Subcutaneous abdominal adipose tissue (tissue), 5 donors: ENCODE measurements around the gene GARS1.

Source experiments
- H3K27ac ChIP-seq: one replicate; pipeline ENCODE4 v1.7.0; 2013; ENCODE audit warnings: low read depth, mild to moderate bottlenecking, inconsistent platforms, low read length, moderate library complexity
- H3K27me3 ChIP-seq, 5 donors: one replicate each; pipeline ENCODE4 v1.7.0; 2013; ENCODE audit warnings: low read length in 5 of 5, inconsistent platforms in 1 of 5; ENCODE audit not compliant: control insufficient read depth in 5 of 5, insufficient read depth in 4 of 5
- H3K36me3 ChIP-seq, 5 donors: one replicate each; pipeline ENCODE4 v1.7.0; 2013; ENCODE audit warnings: low read length in 5 of 5; ENCODE audit not compliant: control insufficient read depth in 5 of 5, insufficient read depth in 5 of 5
- H3K4me1 ChIP-seq, 5 donors: one replicate each; pipeline ENCODE4 v1.7.0; 2013; ENCODE audit warnings: low read length in 5 of 5, mild to moderate bottlenecking in 3 of 5, moderate library complexity in 1 of 5; ENCODE audit not compliant: control insufficient read depth in 5 of 5, insufficient read depth in 5 of 5
- H3K4me3 ChIP-seq, 5 donors: one replicate each; pipeline ENCODE4 v1.7.0; 2013; ENCODE audit warnings: low read length in 5 of 5, low read depth in 1 of 5
- H3K9ac ChIP-seq, 5 donors: one replicate each; pipeline ENCODE4 v1.7.0; 2013; ENCODE audit warnings: low read length in 5 of 5, mild to moderate bottlenecking in 4 of 5, moderate library complexity in 3 of 5
- H3K9me3 ChIP-seq, 5 donors: one replicate each; pipeline ENCODE4 v1.7.0; 2013; ENCODE audit warnings: low read length in 5 of 5; ENCODE audit not compliant: control insufficient read depth in 5 of 5
- donor health status: healthy.
- donor health status: healthy.
- donor health status: healthy.
- donor health status: healthy.
- donor health status: healthy.

GARS1 gene

DNA sequence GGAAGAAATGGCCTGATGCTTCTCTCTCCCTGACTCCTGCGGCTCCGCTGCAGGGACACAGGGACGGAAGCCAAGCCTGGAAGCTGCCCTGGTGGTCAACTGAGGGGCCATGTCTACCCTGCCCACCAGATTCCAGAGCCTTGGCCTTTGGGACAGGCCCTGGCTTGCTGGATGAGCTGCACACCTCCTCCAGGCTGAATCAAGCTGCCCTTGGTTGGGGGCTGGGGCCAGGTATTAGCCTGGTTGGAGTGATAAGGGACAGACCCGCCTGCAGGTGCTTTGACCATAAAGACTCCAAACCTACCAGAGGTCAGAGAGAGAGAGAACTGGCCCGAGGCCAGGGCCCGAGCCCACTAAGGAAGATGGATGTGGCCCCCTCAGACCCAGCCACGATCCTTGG lies 57.5 kb downstream of the GARS1 start:
- Histone ChIP-seq H3K27ac (no peak overlapping the region), H3K4me1 (no peaks in the 10 kb centered on the region), H3K4me3 (no peak overlapping the region), H3K9me3 (no peaks in the 10 kb centered on the region), H3K27me3 (peaks cover 0 to 2% (median 0%) of the 10 kb centered on the region in 5 donors), H3K36me3 (peaks cover 0 to 2% (median 0%) of the 10 kb centered on the region in 5 donors), H3K9ac (no peak overlapping the region)

- Histone ChIP-seq H3K4me1 (no peaks in the 10 kb centered on the region), H3K36me3 (peaks cover 0 to 2% (median 0%) of the 10 kb centered on the region in 5 donors), H3K27ac (no peak overlapping the region), H3K9me3 (no peaks in the 10 kb centered on the region), H3K27me3 (peaks cover 0 to 2% (median 0%) of the 10 kb centered on the region in 5 donors), H3K9ac (no peak overlapping the region), H3K4me3 (no peak overlapping the region)
Observed at GRCh38 chr7:30652698-30653641, 58.3 kb downstream of the GARS1 start.

GRCh38 chr7:30654296-30655090 lies 59.8 kb downstream of the GARS1 start:
- no peaks in the 10 kb centered on the region for H3K9me3 ChIP-seq
- peaks cover 0 to 2% (median 0%) of the 10 kb centered on the region in 5 donors for H3K27me3 ChIP-seq
- H3K36me3 ChIP-seq: peaks cover 0 to 2% (median 0%) of the 10 kb centered on the region in 5 donors
- no peak overlapping the region for H3K4me3 ChIP-seq
- H3K9ac ChIP-seq: no peak overlapping the region
- no peaks in the 10 kb centered on the region for H3K4me1 ChIP-seq
- no peak overlapping the region for H3K27ac ChIP-seq

DNA sequence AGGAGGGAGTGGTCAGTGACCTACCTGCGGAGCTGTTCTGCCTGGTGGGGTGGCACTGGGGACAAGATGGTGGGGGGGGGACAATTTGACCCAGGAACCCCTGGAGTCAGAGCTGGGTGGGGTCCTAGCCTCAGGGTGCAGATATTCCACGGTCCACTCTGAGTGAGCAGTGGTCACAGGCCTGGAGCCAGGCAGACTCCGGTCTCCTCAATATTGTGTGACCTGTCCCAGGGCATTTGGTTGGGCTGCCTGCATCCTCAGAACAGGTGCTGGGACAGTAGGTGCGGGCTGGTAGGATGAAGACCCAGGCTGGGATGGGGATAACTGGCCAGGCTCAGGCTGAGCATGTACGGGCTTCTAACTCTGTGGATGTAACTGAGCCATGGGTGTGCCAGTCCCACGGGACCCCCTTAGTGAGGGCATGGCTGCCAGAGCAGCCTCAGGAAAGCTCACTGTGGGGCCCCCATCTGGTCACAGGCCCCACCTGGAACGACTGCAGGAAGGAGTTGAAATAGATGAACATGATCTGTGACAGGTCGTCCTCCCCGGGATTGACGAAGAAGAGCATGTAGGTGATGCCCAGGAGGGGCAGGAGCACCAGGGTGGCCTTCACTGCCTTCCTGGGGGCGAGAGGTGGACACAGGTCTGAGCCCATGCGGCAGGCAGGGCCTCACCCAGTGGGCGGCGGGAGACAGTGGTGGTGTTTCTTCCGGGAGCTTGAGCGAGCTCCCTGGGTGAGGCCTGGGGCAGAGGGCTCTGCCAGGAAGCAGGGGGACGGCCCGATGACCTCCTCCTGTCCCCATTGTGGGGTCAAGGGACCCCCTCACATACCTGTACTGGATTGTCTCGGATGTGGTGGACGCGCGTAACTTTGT lies 60.7 kb downstream of the GARS1 start:
- no peak overlapping the region for H3K9ac ChIP-seq
- no peaks in the 10 kb centered on the region for H3K4me1 ChIP-seq
- no peak overlapping the region for H3K4me3 ChIP-seq
- no peak overlapping the region for H3K27ac ChIP-seq
- no peaks in the 10 kb centered on the region for H3K9me3 ChIP-seq
- H3K27me3 ChIP-seq: peaks cover 0 to 2% (median 0%) of the 10 kb centered on the region in 5 donors
- H3K36me3 ChIP-seq: peaks cover 0 to 2% (median 0%) of the 10 kb centered on the region in 5 donors

- Histone ChIP-seq H3K4me3 (no peak overlapping the region), H3K9ac (no peak overlapping the region), H3K4me1 (no peaks in the 10 kb centered on the region), H3K27me3 (peaks cover 0 to 2% (median 0%) of the 10 kb centered on the region in 5 donors), H3K27ac (no peak overlapping the region), H3K36me3 (peaks cover 0 to 2% (median 0%) of the 10 kb centered on the region in 5 donors), H3K9me3 (no peaks in the 10 kb centered on the region)
Observed at GRCh38 chr7:30656006-30656957, 61.6 kb downstream of the GARS1 start.

DNA sequence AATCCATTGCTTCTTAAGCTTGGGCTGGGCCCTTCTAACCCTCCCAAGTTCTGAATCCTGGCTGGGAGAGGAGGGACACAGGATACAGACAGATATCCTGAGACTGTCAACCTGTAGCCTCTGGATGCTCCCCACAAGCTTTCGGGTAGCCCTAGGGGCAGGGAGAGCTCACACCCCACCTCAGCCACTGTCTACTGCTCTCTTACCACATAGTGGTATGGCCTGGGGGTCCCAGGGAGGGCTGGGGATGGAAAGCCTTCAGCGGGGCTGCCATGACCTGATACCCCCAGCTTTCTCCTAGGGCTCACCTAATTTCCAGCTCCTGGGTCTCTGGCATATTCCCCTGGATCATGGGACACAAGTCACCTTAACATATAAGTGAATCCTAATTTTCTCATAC lies 62.5 kb downstream of the GARS1 start:
- Histone ChIP-seq H3K4me1 (no peaks in the 10 kb centered on the region), H3K36me3 (peaks cover 0 to 2% (median 0%) of the 10 kb centered on the region in 5 donors), H3K27ac (no peak overlapping the region), H3K9me3 (no peaks in the 10 kb centered on the region), H3K9ac (no peak overlapping the region), H3K4me3 (no peak overlapping the region), H3K27me3 (peaks cover 0 to 2% (median 0%) of the 10 kb centered on the region in 5 donors)

DNA sequence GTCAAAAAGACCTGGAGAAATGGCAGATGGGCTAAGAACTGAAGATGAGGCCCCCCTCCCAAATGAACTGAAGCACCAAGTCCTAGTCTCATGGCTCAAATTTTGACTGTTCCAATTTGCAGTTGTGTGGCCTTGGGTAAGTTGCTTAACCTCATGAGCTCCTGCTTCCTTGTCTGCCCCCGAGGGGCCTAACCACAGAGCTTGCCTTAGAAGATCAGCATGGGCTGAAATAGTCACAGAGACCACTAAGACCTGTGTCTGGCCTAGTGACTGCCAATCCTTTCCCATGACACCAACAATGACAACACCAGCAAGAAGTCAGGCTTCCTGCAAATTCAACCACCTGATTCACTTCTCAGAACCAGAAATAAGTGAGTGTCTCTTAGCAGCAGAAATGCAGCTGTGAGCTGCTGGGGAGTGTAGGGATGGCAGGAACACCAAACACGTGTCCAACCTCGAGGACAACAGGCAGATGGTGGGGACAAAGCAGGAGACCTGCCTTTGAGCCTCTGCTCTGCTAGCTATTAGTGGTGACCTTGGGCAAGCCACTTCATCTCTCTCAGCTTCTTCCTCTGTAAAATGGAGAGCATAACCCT lies 63.9 kb downstream of the GARS1 start:
- Histone ChIP-seq H3K4me1 (no peaks in the 10 kb centered on the region), H3K27ac (no peak overlapping the region), H3K9me3 (no peaks in the 10 kb centered on the region), H3K27me3 (peaks cover 0 to 5% (median 2%) of the 10 kb centered on the region in 5 donors), H3K36me3 (peaks cover 0 to 2% (median 0%) of the 10 kb centered on the region in 5 donors), H3K4me3 (no peak overlapping the region), H3K9ac (no peak overlapping the region)

DNA sequence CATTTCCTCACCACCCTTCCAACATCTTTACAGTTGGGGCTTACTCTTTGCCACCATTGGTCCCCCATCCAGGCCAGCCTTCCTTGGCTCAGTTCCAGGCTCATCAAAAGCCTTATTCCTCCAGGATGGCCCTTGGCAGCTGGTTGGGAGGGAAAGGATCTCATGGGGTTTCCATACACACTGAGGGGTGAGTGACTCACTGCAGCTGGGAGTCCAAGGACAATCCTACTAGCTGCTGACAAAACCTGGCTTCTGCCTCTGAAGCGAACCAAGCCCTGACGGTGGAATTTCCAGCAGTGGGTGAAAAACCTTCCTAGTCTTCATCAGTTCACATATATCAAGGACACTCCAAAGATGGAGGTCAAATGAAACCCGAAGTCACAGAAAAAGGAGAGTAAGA lies 64.6 kb downstream of the GARS1 start:
- Histone ChIP-seq H3K4me3 (no peak overlapping the region), H3K27ac (no peak overlapping the region), H3K9ac (no peak overlapping the region), H3K36me3 (peaks cover 0 to 2% (median 0%) of the 10 kb centered on the region in 5 donors), H3K4me1 (no peaks in the 10 kb centered on the region), H3K27me3 (peaks cover 0 to 5% (median 4%) of the 10 kb centered on the region in 5 donors), H3K9me3 (no peaks in the 10 kb centered on the region)
